Measurements from ENCODE around the gene SMIM15.
A peak's percentile ranks its signal among the peaks of the same experiment; 100 is the strongest.

The SMIM15 gene

DNA sequence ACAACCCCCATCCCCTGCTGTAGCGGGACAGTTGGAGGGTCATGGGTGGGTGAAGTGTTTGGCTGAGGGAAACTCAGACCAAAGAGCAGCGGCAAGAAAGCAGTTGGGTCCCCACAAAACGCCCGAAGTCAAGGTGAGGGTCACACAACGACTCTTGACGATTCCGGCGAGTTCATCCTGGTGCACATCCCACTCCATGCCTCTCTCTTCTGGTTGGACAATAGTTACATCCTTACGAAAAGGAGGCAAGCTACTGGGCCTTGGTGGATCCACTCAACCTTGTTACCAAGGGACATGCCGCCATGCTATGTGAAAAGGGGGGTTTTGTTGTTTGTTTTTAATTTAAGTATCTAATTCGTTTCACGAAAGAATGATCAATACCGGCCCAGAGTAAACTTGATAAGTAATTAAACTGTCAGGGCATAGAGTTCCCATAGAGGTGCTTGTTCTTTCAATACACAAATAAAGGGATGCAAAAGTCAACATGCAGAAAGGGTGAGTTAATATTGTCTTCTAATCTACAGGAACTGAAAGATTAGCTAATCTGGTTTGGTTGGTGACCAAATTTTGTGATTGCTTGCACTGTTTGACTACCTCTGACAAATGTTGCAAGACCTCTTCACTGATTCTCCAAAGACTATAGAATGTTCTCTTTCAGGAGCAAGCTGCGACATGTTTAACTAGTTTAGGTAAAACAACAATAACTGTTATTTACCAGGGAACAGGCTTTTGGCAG is 732 bp upstream of the SMIM15 start:
- peak overlapping the region; percentile 82 for H3K4me3 ChIP-seq (ENCODE audit: low read depth, low read length)
- DNase-seq (ENCODE audit: low read depth): no peak

DNA sequence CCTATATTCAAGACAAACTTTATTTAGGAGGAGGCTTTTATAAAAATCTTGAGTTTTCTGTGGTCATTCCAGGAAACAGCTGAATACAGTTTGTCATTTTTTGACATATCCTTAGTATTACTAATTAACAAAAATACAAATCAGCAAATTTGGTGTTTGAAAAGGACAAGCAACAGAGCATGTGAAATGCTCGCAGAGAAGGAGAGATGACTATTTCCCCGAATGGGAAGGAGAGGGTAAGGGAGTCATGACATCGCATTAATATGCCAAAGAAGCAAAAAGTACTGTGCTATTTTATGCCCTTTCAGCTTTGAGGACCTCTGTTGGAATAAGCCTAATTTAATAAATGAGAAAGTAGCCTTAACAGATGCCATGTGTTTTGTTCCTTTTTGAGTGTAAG is 1.8 kb downstream of the SMIM15 start:
- DNase-seq (ENCODE audit: low read depth): no peak
- H3K4me3 ChIP-seq (ENCODE audit: low read depth, low read length): no peak overlapping the region

DNA sequence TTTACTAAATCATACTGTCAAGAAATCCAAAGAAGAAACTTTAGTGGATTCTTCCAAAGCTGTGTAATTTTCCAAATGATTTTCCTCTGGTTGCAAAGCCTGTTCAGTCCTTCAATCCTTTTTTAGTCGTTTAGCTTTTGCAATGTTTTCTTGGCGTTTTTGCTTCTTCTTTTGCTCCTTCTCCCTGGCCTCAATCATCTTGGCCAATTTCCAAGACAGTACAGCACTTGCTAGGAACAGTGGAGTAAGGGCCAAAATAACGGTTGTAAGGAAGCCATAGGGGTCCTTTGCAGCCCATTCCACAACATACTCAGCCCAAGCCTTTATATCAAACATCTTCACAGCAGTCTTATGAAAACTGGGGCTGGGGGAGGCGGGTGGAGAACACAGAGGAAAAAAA is 2.4 kb downstream of the SMIM15 start:
- no peak for DNase-seq (ENCODE audit: low read depth)
- H3K4me3 ChIP-seq (ENCODE audit: low read depth, low read length): no peak overlapping the region

- no peak for DNase-seq (ENCODE audit: low read depth)
- H3K4me3 ChIP-seq (ENCODE audit: low read depth, low read length): no peak overlapping the region
Measured at GRCh38 chr5:61159070-61159469, 3.2 kb downstream of the SMIM15 start.

GRCh38 chr5:61151893-61152292 is 10.4 kb downstream of the SMIM15 start:
- no peak overlapping the region for H3K4me3 ChIP-seq (ENCODE audit: low read depth, low read length)
- DNase-seq (ENCODE audit: low read depth): no peak

GRCh38 chr5:61148515-61148914 is 13.8 kb downstream of the SMIM15 start:
- H3K4me3 ChIP-seq (ENCODE audit: low read depth, low read length): no peak overlapping the region
- no peak for DNase-seq (ENCODE audit: low read depth)

DNA sequence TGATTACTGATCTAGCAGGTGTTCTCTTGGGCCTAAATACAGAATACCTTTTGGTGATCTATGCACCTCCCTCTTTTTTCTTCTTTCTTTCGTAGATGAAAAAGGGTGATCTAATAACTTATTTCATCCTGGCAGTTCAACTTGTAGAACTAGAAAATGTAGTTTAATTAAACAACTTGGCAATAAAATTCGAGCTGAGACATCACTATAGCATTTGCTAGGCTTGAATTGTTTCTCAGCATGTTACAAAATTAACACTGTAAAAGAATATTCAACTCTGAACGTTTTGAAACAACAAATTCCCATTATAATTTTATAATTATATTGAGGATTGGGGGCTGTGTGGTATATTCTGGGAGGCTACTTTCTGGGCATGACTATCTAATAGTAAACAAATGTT is 19.5 kb downstream of the SMIM15 start:
- no peak overlapping the region for H3K4me3 ChIP-seq (ENCODE audit: low read depth, low read length)
- DNase-seq (ENCODE audit: low read depth): no peak

GRCh38 chr5:61142391-61142790 is 19.9 kb downstream of the SMIM15 start:
- no peak overlapping the region for H3K4me3 ChIP-seq (ENCODE audit: low read depth, low read length)
- DNase-seq (ENCODE audit: low read depth): no peak

DNA sequence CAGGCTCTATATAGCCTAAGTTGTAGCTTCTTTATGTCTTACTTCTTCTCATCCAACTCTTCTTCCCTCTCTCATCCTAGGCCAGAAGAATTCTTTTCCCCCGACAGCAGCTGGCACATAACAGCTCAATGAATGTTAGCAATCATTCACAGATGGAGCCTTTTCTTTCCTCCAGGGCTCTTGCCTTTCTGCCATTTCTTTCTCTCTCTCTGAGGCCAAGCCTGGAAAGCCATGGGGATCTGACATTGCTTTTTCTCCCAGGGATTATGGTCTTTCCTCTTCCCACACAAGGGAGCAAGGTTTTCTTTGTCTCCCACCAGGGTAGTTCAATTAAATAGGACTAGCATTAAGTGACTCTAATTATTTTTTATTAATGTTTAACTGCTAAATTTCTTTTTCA is 20.5 kb downstream of the SMIM15 start:
- DNase-seq (ENCODE audit: low read depth): no peak
- no peak overlapping the region for H3K4me3 ChIP-seq (ENCODE audit: low read depth, low read length)

- no peak for DNase-seq (ENCODE audit: low read depth)
- no peak overlapping the region for H3K4me3 ChIP-seq (ENCODE audit: low read depth, low read length)
Measured at GRCh38 chr5:61139931-61140330, 22.3 kb downstream of the SMIM15 start.

GRCh38 chr5:61139094-61139873 is 23.0 kb downstream of the SMIM15 start:
- H3K4me3 ChIP-seq (ENCODE audit: low read depth, low read length): no peak overlapping the region
- DNase-seq (ENCODE audit: low read depth): no peak

GRCh38 chr5:61137835-61138234 is 24.4 kb downstream of the SMIM15 start:
- no peak overlapping the region for H3K4me3 ChIP-seq (ENCODE audit: low read depth, low read length)
- no peak for DNase-seq (ENCODE audit: low read depth)

DNA sequence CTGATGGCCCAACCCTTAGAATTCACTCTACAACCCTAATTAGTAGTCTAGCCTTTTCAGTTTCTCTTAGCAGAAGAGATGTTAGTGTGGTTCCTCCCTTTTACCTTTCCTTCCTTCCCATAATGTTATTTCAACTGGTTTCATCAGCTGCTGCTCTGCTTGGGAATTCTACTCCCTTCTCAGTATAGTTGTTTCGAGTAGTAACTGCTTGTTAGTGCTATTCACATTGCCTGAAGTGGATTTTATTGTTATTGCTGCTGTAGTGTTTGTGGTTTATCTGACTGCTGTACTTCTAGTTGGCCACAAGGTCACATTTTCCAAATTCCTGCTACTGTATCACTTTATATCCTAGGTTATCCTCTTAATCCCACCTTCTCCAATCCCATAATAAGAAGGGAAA is 29.7 kb downstream of the SMIM15 start:
- DNase-seq (ENCODE audit: low read depth): peak; percentile 38

DNA sequence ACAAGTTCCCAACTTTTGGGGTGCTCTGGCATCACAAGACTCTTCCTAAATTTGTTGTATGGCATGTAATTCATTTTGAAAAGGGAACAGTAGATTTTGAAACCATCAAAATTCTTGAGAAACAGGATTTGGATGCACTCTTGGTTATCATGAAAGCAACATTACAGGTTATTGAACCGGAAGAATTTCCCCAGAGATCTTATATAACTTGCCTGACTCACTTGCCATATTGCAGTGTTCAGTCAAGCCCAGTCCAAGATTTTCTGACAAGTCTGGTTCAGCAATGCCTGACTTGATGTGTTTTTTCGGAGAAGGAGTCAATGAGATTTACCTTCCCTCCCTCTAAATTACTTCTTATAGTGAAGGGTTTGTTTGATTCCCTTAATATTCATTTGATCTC is 32.0 kb downstream of the SMIM15 start:
- DNase-seq (ENCODE audit: low read depth): no peak
- H3K4me3 ChIP-seq (ENCODE audit: low read depth, low read length): no peak overlapping the region

More for the DNA sequence above, 29.7 kb downstream of the SMIM15 start:
- no peak overlapping the region for H3K4me3 ChIP-seq (ENCODE audit: low read depth, low read length)

GRCh38 chr5:61123145-61123544 is 39.1 kb downstream of the SMIM15 start:
- H3K4me3 ChIP-seq (ENCODE audit: low read depth, low read length): no peak overlapping the region
- no peak for DNase-seq (ENCODE audit: low read depth)

DNA sequence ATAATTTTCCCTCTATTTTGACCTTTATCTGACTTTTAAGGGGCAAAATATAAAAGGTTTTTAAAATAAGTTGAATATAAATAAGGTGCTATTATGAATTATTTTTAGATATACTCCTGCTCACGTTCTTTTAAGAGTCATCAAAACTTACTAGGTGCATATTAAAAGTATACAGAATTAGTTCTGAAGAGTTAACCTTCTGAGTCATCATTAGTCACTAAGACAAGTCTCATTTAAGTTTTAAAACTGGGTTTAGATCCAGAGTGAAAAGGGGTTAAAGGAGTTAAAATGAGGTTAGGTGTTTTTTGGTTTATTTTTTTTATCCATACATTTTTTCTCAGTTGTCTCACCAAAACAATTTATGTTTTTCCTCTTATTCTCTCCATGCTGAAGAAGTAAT is 41.7 kb downstream of the SMIM15 start:
- H3K4me3 ChIP-seq (ENCODE audit: low read depth, low read length): no peak overlapping the region
- DNase-seq (ENCODE audit: low read depth): no peak

DNA sequence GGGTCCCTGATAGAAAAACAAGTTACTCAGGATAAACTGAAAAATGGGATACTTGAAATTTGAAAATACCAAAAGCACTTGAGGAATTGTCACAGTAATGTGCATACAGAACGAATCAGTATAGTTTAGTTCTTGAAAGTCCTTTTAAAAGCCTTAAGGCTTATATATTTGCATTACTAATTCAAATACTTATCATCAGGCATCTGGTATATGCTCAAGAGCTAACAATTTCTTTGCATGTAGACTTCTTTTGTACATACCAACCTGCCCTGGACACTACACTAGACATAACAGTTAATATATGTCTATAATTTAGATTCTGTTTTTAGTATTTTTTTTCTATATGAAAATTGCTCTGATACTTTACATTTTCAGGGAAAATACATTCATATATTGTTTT is 43.2 kb downstream of the SMIM15 start:
- no peak for DNase-seq (ENCODE audit: low read depth)
- no peak overlapping the region for H3K4me3 ChIP-seq (ENCODE audit: low read depth, low read length)

DNA sequence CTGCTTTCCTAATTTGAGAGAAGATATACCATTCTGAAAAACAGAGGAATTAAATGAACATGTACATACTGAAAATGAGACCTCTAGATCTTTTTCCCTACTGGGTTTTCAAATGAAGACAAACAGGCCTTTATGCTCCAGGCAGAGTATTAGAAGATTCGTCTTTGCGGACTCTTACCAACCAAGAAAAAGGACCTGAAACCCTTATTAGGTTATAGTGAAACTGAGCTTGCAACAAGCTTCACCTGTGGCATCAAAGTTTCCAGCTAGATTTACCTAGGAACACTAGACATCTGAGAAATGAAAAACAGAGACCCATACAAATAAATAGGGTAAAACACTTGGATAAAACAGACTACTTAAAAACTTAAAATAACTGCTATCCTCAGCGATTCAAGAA is 46.3 kb downstream of the SMIM15 start:
- no peak overlapping the region for H3K4me3 ChIP-seq (ENCODE audit: low read depth, low read length)
- no peak for DNase-seq (ENCODE audit: low read depth)

- no peak for DNase-seq (ENCODE audit: low read depth)
- no peak overlapping the region for H3K4me3 ChIP-seq (ENCODE audit: low read depth, low read length)
Measured at GRCh38 chr5:61114441-61114840, 47.8 kb downstream of the SMIM15 start.

All from skeletal muscle cell (primary cell).